Hematopoietic multipotent progenitor cell treated with erythropoietin and hydrocortisone succinate and interleukin-3 and kit ligand, for 8 days (in vitro differentiated cells): ENCODE data around the gene GCC2.
"Not testable (repeated sequence)": the region's sequence is repeated elsewhere in the genome, so short reads cannot be mapped to it uniquely, and the experiment has no call there.

Source experiments
- DNase-seq: peaks from one replicate; pipeline ENCODE4 v3.0.0-alpha.2; 2015

Gene GCC2

GRCh38 chr2:108524688-108525087 is 75.7 kb downstream of the GCC2 start:
- DNase-seq: not testable (repeated sequence)

- DNase-seq: not testable (repeated sequence)
Observed at GRCh38 chr2:108525258-108525657, 76.3 kb downstream of the GCC2 start.

DNA sequence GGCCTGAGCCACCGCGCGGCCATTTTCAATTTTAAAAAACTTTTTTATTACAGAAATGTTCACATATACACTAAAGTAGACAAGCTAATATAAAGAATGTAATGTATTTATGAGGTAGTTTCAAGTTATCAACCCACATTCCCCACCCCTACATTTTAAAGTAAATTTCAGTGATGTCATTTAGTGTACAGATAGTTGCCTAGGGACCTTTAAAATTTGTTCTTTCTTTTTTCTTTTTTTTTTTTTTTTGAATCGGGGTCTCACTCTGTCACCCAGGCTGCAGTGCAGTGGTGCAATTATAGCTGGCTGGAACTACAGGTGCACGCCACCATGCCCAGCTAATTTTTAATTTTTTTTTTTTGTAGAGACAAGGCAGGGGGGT is 82.7 kb downstream of the GCC2 start:
- DNase-seq: no peak

DNA sequence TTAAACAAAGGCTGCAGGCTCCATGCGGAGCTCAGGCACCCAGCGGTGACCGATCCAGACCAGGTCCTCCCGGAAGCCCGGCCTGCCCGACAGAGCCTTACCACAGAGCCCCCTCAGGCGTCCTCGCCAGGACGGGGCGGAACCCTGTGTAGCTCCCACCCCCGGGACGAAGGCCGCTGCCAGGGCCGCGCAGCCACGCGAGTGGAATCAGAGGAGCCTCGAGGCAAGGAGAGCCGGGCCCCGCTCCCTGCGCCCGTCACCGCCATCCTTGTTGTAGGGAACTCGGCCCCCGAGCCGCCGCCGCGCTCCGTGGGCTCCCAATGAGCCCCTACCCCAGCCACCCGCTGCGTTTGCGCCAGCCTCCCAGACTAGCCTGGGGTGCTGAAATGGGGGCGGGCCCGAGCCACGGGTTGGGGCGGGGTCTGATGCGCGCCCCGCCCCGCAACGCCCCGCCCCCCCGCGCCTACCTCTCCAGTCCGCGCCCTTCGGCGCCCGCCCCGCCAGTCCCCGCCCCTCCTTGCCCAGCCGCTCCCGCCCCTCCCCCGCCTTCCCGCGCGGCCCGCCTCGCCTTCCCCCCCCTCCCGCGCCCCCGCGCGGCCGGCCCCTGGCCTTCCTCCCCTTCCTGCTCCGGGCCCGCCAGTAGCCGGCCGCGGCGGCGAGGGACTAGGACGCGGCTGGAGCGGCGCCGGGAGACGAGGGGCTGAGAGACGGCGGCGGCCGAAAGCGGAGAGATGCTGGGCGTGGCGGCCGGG is 85.0 kb downstream of the GCC2 start, which contains the start of gene LIMS1:
Gene LIMS1, plus strand, starts transcription at position 639 of the 752 bp plus-strand sequence. Its CDS starts 93 bp downstream, at position 732.
- peak; percentile 87 for DNase-seq

DNA sequence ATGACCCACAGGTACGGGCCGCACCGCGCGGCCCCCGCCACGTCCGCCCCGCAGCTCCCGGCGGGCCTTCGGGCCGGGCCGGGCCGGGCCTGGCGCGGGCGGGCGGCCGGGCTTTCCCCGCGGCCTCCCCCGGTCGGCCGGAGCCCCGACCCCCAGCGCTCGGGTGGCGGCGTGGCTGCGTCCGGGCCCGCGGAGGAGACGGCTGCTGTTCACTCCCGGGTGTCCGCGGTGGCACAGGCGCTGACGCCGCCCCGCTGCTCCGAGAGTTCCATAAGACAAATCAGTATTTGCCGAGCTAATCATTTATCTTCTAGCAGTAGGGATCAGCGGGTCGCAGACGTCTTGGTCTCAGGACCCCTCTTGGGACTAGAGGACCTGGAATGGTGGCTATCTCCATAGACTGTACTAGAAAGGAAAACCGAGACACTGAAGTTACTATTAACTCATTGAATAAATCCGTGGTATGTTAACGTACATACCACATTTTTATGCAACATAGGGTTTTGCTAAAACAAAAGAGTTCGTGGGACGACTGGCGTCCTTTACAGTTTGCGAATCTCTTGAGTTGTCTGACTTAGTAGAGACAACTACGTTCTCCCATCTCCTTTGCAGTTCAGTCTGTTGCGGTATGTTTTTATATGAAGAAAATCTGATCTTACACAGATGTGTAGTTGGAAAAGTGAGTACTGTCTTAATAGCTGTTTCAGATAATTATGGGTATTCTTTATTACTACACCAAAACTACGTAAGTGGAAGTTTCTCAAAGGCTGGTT is 85.8 kb downstream of the GCC2 start:
- peak; percentile 43 for DNase-seq

DNA sequence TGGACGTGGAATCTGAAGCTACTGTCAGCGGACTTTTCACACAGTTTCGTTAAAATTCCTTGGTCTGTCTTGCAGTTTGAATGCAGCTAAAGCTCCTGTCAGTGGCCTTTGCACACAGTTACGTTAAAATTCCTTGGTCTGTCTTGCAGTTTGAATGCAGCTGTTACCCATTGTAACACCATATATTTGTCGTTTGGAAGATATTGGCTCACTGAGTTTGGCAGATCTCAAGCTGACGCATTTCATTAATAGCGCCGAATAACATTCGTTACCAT is 86.3 kb downstream of the GCC2 start:
- DNase-seq: no peak

DNA sequence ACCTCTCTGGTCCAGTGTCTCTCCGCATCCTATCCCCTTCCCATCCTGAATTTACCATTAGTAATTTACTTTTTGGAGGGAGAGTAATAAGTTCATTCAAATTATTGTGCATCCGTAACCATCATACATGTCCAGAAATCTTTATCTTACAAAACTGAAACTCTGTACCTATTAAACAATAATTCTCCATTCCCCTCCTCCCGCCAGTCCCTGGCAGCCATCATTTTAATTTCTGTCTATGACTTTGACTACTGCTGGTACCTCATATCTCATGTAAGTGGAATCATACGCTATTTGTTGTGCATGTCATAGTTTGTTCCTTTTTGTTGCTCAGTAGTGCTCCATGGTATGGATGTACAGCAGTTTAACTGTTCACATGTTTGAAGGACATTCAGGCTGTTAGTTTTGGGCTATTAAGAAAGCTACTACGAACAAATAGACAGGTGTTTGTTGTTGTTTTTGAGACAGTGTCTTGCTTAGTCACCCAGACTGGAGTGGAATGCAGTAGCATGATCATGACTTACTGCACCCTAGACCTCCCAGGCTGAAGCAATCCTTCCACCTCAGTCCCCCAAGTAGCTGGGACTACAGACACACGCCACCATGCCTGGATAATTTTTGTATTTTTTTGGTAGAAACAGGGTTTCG is 87.3 kb downstream of the GCC2 start:
- no peak for DNase-seq

DNA sequence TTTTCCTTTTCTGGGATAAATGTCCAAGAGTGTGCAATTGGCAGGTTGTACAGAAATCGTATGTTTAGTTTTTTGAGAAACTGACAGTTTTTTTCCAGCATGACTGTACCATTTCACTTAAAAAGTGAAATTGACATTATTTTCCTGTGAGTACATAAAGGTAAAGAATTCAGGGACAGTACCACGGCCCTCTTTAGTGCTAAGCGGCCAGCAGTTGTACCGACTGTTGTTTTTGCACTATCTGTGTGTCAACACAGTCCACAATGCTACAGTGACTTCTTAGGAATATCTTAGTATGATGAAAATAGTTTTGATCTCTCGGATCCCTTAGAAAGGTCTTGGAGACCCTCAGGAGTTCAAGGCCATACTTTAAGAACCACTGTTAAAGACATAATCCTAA is 87.9 kb downstream of the GCC2 start:
- DNase-seq: no peak

- no peak for DNase-seq
Observed at GRCh38 chr2:108538000-108538625, 89.1 kb downstream of the GCC2 start.

DNA sequence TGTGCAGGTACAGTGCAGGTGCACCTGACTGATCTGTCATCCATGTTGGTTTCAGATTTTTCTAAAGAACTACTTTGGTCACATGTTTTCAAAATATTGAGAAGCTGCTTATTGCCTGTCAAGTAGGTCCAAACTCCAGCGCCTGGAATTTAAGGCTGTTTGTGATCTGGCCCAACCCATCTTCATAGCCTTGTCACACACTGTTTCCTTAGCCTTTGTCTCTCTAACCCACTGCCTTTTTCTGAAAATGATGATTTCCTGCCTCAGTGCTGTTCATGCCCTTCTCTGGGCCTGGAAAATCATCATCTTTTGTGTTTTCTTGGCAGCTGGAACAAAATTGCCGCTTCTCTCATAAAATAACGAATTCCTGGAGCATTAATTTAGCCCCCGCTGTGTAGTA is 92.4 kb downstream of the GCC2 start:
- no peak for DNase-seq

GRCh38 chr2:108542071-108542470 is 93.1 kb downstream of the GCC2 start:
- peak; percentile 17 for DNase-seq

DNA sequence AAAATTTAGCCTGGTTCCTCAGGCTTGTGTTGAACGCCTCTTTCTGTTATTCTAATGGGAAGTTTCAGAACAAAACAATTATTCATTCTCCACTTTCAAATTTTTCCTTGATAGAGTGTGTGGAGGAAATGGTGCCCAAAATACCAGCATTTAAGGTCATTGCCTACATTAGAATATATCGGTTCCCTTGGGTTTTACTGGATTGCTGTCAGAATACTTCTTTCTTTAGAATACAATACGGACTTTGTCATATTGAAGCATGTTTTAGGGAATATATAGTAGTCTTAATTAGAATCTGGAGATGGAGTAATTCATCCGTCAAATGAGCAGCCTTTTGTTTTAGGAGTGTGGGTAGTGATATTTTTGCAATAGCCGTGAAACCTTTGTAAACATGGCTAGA is 98.6 kb downstream of the GCC2 start:
- DNase-seq: no peak

DNA sequence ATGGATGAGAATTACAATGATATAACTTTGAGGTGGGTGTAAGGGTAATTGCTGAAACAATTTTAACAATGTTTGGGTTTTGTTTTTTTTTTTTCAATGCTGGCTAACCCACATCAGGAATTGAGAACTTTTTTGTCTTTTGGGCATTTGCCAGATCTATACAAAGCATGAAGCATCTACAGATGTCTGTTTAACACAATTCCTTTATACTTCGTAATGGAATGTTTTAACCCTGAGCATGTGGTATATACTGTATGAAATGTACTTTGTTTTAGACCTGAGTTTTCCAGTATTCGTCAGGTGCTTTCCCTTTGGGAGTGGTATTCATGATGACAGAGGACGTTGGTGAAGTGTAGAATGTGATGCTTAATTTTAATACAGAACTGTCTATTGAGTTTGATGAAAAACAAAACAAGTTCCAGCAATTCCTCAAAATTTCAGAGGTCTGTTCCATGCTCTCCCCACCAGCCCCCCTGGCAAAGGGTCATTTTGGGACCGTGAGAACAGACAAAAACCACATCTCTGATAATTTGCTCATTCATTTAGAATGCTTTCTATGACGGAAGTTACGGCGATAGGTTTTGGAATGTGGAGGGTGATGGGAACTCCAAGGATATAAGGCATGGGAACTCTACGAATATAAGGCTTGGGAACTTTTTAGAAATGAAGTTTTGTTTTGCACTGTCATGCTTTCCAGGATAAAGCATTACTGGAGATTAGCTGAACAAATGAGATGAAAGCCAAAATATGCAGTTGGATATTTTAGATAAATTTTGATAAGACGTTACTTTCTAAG is 99.4 kb downstream of the GCC2 start:
- DNase-seq: no peak

GRCh38 chr2:108552566-108552965 is 103.6 kb downstream of the GCC2 start:
- peak; percentile 33 for DNase-seq

- DNase-seq: no peak
Observed at GRCh38 chr2:108553209-108553919, 104.4 kb downstream of the GCC2 start.

- DNase-seq: no peak
Observed at GRCh38 chr2:108554528-108554927, 105.5 kb downstream of the GCC2 start.

GRCh38 chr2:108555572-108555971 is 106.6 kb downstream of the GCC2 start:
- no peak for DNase-seq

GRCh38 chr2:108556581-108556980 is 107.6 kb downstream of the GCC2 start:
- not testable (repeated sequence) for DNase-seq
